GM18858 (cell line): ENCODE measurements around the gene THAP7.
"Not testable (repeated sequence)": the region's sequence is repeated elsewhere in the genome, so short reads cannot be mapped to it uniquely, and the experiment has no call there.

Experiments
- ATAC-seq: cut with Tn5 transposase; IDR thresholded peaks from one replicate; pipeline ENCODE4 v1.9.1; 2021; ENCODE audit not compliant: unreplicated experiment

THAP7 gene

GRCh38 chr22:20979940-20980453 is 21.9 kb downstream of the THAP7 start:
- no peak for ATAC-seq

GRCh38 chr22:20979243-20979809 is 22.6 kb downstream of the THAP7 start:
- ATAC-seq: no peak

GRCh38 chr22:20978419-20978818 is 23.5 kb downstream of the THAP7 start:
- no peak for ATAC-seq

- no peak for ATAC-seq
Measured at GRCh38 chr22:20977516-20978170, 24.3 kb downstream of the THAP7 start.

DNA sequence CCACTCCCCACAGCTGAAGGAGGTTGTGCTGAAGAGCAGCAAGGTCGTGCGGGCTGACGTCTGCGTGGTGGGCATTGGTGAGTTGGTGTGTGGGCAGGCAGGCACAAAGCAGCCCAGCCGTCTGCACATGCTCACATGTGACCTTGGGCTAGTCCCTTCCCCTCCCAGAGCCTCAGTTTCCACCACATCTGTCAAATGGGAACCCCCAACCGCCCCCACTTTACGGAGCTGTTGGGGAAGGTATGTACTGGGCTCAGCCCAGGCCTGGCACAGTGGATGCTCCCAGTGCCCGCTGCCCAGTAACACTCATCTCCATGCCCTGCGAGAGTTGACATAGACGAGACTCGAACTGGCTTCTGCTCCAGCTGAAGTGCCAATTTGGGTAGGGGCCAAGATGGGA is 24.9 kb downstream of the THAP7 start:
- no peak for ATAC-seq

- no peak for ATAC-seq
Measured at GRCh38 chr22:20976291-20976877, 25.5 kb downstream of the THAP7 start.

DNA sequence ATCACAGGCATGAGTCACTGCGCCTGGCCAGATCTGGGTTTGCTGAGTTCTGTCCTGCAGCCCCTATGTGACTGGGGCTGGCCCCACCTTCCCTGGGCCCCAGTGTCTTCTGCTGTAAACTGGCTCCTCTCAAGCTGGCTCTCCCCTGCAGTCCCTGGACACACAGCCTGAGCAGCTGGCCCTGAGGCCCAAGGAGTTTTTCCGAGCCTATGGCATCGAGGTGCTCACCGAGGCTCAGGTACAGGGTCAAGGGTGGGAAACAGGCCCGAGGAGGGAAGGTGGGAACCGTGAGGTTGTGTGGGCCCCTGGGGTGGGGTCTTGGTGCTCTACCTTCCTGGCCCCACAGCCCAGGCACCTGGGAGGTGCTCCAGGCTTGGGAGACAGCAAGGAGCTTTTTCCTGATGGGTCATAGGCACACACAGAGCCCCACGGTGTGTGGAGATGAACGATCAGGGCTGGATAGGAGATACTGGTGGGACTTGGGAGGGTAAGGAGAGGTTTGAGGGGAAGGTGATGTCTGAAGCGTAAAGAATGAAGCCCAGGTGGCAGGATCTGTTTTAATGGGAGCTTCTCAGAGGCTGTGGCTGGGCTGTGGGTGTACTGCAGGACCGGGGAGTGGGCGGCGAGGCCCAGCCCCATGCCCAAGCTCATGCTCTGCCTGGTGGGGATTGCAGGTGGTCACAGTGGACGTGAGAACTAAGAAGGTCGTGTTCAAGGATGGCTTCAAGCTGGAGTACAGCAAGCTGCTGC is 26.2 kb downstream of the THAP7 start:
- ATAC-seq: no peak

DNA sequence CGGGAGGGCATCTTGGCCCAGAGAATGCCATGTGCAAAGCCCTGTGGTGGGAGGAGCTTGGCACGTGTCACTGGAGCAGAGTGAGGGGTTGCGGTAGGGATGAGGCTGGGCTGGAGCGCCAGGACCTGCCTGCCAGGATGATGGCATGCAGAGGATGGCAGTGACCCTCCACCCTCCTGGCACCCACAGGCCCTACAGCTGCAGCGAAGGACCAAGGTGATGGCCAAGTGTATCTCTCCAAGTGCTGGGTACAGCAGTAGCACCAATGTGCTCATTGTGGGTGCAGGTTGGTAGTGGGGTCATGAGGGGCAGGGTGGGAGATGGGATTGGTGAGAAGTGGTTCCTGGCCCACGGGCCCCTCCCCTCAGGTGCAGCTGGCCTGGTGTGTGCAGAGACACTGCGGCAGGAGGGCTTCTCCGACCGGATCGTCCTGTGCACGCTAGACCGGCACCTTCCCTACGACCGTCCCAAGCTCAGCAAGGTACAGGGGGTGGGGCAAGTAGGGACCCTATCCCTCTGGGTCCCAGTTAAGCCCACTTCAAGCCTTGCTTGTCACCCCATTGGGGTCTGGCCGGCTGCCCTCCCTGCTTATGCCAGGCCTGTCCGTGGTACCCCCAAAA is 27.5 kb downstream of the THAP7 start:
- ATAC-seq: no peak

DNA sequence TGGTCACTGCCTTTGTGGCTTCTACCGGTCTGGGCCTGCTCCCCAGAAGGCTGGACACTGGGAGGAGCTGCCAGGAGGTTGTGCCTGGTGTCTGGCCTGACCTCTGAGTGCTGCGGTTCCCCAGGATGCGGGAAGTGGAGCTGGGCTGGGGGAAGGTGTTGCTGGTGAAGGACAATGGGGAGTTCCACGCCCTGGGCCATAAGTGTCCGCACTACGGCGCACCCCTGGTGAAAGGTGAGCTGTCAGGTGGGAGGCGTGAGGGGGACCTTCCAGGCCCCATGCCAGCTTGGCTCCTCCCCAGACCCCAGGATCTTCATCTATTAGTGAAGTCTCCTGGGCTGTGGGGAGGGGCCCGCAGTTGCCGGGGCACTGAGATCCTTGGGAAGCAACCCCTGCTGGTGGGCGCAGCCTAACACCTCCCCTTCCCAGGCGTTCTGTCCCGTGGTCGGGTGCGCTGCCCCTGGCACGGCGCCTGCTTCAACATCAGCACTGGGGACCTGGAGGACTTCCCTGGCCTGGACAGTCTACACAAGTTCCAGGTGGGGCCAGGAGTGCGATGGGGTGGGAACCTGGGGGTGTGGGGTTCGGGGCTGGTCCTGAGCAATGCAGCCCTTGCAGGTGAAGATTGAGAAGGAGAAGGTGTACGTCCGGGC is 28.2 kb downstream of the THAP7 start:
- no peak for ATAC-seq

- ATAC-seq: no peak
Measured at GRCh38 chr22:20972933-20973577, 28.9 kb downstream of the THAP7 start.

DNA sequence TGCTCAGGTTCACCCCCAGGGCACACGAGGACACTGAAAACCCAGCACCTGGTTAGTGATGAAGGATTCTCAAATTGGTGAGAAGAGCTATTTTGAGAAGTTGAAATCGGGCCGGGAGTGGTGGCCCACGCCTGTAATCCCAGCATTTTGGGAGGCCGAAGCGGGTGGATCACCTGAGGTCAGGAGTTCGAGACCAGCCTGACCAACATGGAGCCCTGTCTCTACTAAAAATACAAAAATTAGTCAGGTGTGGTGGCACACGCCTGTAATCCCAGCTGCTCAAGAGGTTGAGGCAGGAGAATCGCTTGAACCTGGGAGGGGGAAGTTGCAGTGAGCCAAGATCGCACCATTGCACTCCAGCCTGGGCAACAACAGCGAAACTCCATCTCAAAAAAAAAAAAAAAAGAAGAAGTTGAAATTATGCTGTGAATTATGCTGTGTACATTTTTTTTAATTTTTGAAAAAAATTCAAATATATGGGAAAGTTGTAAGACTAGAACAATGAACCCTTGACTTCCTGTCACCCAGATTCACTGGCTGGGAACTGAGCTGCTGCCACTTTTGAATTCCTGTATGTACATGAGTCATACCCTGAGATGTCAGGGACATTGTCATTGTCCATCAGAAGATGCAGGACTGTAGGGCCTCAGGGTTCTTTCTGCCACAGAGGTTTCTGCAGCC is 29.8 kb downstream of the THAP7 start:
- ATAC-seq: not testable (repeated sequence)

DNA sequence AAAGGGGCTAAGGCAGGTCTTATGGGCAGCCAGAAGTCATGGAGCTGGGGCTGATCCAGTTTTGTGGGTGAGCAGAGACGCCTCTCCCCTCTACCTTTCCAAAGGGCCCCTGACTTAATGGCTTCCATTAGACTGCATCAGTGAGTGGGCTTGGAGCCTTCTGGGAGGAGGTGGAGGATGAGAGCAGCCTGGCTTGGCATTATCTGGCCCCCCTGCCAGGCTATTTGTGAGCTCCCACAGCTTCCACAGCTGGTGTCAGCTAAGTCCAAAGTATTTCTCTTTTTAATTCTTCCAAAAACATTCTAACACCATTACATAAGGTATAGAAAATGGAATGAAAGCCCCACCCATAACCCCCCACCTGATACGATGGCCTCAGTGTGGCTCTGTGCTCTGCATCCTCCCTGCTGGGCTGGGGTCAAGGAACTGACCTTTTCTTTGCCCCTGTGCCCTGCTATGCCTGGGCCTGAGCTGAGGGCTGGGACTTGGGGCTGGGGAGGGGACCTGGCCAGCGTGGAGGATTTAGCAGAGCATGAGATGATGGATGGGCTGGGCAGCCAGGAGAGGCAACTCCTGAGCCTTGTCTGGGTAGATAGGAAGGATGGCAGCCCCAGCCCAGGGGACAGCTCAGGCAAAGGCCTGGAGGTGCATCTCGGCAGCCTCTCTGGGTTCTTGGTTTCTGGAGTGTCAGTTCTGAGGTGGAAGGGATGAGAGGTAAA is 30.8 kb downstream of the THAP7 start:
- no peak for ATAC-seq

DNA sequence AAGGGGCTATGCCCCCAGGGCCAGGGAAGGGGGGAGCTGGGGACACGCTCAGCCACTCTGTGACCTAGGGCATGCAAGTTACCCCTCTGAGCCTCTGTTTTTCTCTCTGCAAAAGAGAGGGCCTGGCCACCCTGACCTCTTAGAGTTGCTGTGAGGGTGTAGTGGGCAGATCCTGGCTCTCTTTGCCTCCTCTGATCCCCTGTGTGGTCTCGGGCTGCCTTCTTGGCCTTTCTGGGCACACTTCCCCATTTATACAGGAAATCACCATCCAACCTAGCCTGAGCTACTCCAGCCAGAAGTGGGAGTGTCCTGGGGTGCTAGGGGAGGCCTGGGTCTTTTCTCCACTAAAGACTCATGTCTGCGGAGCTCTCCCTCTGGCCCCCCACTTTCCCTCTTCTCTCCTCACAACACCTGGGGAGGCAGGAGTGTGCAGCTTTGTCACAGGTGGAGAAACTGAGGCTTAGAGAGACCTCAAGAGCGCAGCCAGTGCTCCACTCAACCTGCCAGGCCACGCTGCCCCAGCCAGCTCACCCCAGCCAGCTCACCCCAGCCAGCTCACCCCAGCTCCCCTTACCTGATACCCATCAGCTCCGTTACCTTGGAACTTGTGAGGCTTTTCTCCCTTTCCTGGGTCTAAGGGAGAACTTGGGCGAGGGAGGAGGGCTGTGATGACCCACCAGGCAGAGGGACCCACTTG is 33.5 kb downstream of the THAP7 start:
- ATAC-seq: no peak

DNA sequence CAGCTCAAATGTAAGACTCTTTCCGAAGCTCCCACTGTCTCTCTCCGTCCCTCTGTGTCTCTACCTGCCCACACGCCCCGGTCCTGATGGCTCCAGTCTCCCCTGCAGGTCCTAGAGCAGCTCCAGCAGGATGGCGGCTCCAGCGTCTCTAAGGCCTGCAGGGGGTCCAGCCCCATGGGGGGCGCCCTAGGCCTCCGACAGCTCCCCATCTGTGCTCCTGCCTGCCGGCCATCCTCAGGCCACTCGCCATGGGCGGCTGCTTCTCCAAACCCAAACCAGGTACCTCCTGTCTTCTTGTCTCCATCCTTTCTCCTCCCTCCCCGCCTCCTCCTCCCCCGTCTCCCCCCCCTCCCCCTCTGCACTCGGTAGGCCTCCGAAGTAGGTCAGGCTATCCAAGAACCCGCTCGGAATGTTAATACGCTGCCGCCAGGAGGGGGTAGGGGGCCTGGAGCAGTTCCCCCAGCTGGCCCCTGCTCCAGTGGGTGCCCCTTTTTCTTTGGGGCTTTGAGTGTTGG is 34.2 kb downstream of the THAP7 start:
- no peak for ATAC-seq

GRCh38 chr22:20966883-20967696 is 34.8 kb downstream of the THAP7 start, which contains the start of gene AIFM3:
AIFM3 (plus strand) TSS chr22:20967255; CDS start chr22:20967945, 690 bp downstream.
- ATAC-seq: no peak

DNA sequence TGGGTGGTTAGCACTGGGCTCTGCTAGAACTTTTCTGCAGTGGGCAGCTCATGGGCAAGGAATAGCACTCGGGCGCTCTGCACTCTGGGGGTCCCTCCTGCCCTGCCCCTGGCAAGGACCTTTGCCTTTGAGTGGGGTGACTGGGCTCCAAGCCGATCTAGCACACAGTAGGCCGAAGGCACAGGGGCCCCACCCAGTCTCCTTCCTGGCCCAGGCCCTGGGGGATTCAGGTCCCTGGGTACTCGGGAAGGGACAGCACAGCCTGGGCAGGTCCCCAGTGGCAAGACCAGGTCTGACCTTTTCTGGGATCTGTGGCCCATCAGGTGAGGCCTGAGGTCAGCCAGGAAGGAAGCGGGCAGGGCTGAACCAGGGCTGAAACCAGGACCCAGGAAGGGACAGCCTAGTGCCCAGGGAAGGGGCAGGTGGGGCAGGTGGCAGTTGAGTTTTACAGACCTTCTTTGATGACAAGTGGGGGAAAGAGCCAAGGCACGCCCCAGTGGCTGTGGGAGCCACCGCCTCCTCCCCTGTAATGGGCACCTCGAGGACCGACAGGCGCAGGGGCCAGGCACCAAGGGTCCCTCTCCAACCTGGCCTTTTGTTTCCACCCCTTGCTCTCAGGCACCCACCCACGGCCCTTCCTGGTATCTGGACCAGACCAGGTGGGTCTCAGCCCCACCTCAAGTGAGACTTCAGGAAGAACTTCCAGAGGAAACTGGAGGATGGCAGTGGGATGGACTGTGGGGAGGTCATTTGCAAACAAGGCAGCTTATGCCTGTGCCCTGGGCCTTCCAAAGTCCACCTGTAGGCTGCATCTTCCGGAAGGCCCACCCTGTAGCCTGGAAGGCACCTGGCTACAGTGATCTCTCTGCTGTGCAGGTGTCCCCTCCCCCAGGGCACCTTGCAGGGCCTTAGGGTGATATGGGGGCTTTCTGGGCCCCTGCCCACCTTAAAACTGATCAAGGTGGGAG is 35.7 kb downstream of the THAP7 start:
- ATAC-seq: no peak
